Sigmoid colon (tissue), 7 donors: Measurements from ENCODE around the gene PRSS1. TPM values are rescaled to one million over a fixed set of nuclear protein-coding genes. Genes with fewer than 3 reads are reported as not detected.

Source experiments
- DNase-seq: peaks from one replicate; pipeline ENCODE4 v3.0.0-alpha.2; 2019
- H3K27ac ChIP-seq, 4 donors: fragments of 200-600 bp; sonication (generic); one replicate each; pipeline ENCODE4 v1.5.1; 2016 to 2019; ENCODE audit warnings: mild to moderate bottlenecking in 1 of 4
- H3K27me3 ChIP-seq, 3 donors: fragments of 200-600 bp; sonication (generic); one replicate each; pipeline ENCODE4 v1.5.1; 2019; ENCODE audit warnings: mild to moderate bottlenecking in 1 of 3
- H3K36me3 ChIP-seq, 4 donors: fragments of 200-600 bp; sonication (generic); one replicate each; pipeline ENCODE4 v1.5.1; 2016 to 2019
- H3K4me1 ChIP-seq, 4 donors: fragments of 200-600 bp; sonication (generic); one replicate each; pipeline ENCODE4 v1.5.1; 2017 to 2019
- H3K4me3 ChIP-seq, 4 donors: fragments of 200-600 bp; sonication (generic); one replicate each; pipeline ENCODE4 v1.5.1; 2017 to 2019; ENCODE audit warnings: mild to moderate bottlenecking in 2 of 4, moderate library complexity in 1 of 4
- H3K9me3 ChIP-seq, 4 donors: fragments of 200-600 bp in 3 of 4; sonication (generic) in 3 of 4; one replicate each; pipeline versions ENCODE4 v1.5.1 to v1.6.1; 2013 to 2019
- CTCF ChIP-seq, 4 experiments: fragments of 450-650 bp in 3 of 4; fragments of 200-600 bp in 1 of 4; IDR thresholded peaks; one replicate each; pipeline ENCODE4 v1.5.1; 2016 to 2019; ENCODE audit warnings: antibody characterized with exemption in 4 of 4, mild to moderate bottlenecking in 3 of 4, moderate library complexity in 2 of 4
- EP300 ChIP-seq, 4 donors: sonication (generic); formaldehyde crosslinking; IDR thresholded peaks; one replicate each; pipeline ENCODE4 v1.6.1; 2017; ENCODE audit warnings: antibody characterized with exemption in 4 of 4
- POLR2A ChIP-seq, 2 donors: fragments of 450-650 bp; IDR thresholded peaks; one replicate each; pipeline ENCODE4 v1.6.1; 2016; ENCODE audit warnings: antibody characterized with exemption in 2 of 2, mild to moderate bottlenecking in 2 of 2, moderate library complexity in 2 of 2
- POLR2AphosphoS5 ChIP-seq, 4 donors: sonication (generic); formaldehyde crosslinking; IDR thresholded peaks; one replicate each; pipeline ENCODE4 v1.6.1; 2017; ENCODE audit warnings: antibody characterized with exemption in 4 of 4
- WGBS, 2 donors: extraction: QIAGEN DNeasy Blood & Tissue Kit; methylation state at CpG; one replicate each; pipeline ENCODE4 v1.1.7; 2013; 5-methylcytosine and 5-hydroxymethylcytosine counted together
- intact Hi-C: fragments of 100-400 bp; cut with DNase I; formaldehyde crosslinking; loops from one replicate; pipeline ENCODE4 v1.15.1; 2023
- polyA plus RNA-seq, 3 donors: library from polyadenylated mRNA; stranded (reverse); fragments of 200-250 nt; gene quantifications; one replicate each; pipeline ENCODE4 v1.2.3, GENCODE V29; 2013
- total RNA-seq, 4 donors: library from RNA; depleted of rRNA; stranded (reverse); fragments of >200 nt; gene quantifications; one replicate each; pipeline ENCODE4 v1.1.0, GENCODE V29; 2016
- donor health status: healthy with polysubstance abuse.
- donor health status: Bipolar disorder and iron deficiency.
- donor health status: healthy.

The PRSS1 gene
- total and polyA plus RNA-seq, 7 donors, result 0.67 to 25.8 (median 1.8) TPM; not detected in 4

- Histone ChIP-seq H3K27me3 (peaks cover 19 to 60% (median 37%) of the 10 kb centered on the region in 3 donors), H3K4me1 (peaks cover 0 to 18% (median 17%) of the 10 kb centered on the region in 4 donors), H3K9me3 (no peaks in the 10 kb centered on the region), H3K27ac (no peak overlapping the region), H3K36me3 (no peaks in the 10 kb centered on the region), H3K4me3 (no peak overlapping the region)
- no peak for DNase-seq
- intact Hi-C loops, result no loop called here
- WGBS, 2 donors, result 57 to 76% methylated on average over 11 of the region's 11 CpGs
- no peak for TF ChIP-seq POLR2AphosphoS5 (IDR thresholded peaks at IDR 0.05)
- TF ChIP-seq CTCF (IDR thresholded peaks at IDR 0.05), result no peak
- TF ChIP-seq POLR2A (IDR thresholded peaks at IDR 0.05), result no peak
- no peak for TF ChIP-seq EP300 (IDR thresholded peaks at IDR 0.05)
Observed at GRCh38 chr7:142798451-142799436, 49.5 kb downstream of the PRSS1 start.

- peaks cover 0 to 18% (median 17%) of the 10 kb centered on the region in 4 donors for H3K4me1 ChIP-seq
- TF ChIP-seq POLR2AphosphoS5 (IDR thresholded peaks at IDR 0.05) (no peak), CTCF (IDR thresholded peaks at IDR 0.05) (no peak), POLR2A (IDR thresholded peaks at IDR 0.05) (no peak), EP300 (IDR thresholded peaks at IDR 0.05) (no peak)
- no peak overlapping the region for H3K27ac ChIP-seq
- intact Hi-C loops, result no loop called here
- peaks cover 19 to 53% (median 37%) of the 10 kb centered on the region in 3 donors for H3K27me3 ChIP-seq
- no peak overlapping the region for H3K4me3 ChIP-seq
- H3K9me3 ChIP-seq, result no peaks in the 10 kb centered on the region
- DNase-seq, result no peak
- H3K36me3 ChIP-seq, result no peaks in the 10 kb centered on the region
- WGBS, 2 donors, result 53 to 70% methylated on average over 3 of the region's 3 CpGs
Observed at GRCh38 chr7:142799437-142799835, 50.2 kb downstream of the PRSS1 start.

DNA sequence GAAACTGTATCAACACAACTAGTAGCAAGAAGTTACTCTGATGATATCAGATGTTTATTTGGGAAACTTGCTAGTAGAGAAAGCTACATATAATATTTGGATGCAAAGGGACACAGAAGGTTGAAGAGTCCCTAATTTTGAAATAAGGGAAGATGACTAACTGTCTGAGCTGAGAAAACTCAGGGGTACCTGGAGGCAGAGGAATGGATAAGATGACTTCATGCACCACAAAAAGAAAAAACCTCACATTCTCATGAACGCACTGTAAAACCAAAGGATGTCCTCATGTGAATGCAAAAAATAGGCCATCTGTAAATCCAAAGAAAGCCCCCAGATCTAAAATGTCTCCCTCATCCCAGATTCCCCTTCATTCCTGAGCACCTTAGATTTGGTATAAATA is 50.8 kb downstream of the PRSS1 start:
- no peak for DNase-seq
- Histone ChIP-seq H3K4me1 (peaks cover 0 to 18% (median 17%) of the 10 kb centered on the region in 4 donors), H3K27ac (no peak overlapping the region), H3K36me3 (no peaks in the 10 kb centered on the region), H3K9me3 (no peaks in the 10 kb centered on the region), H3K4me3 (no peak overlapping the region), H3K27me3 (peaks cover 19 to 48% (median 37%) of the 10 kb centered on the region in 3 donors)
- WGBS, 2 donors, result 68 to 80% methylated on average over 1 of the region's 1 CpG
- TF ChIP-seq CTCF (IDR thresholded peaks at IDR 0.05) (no peak), EP300 (IDR thresholded peaks at IDR 0.05) (no peak), POLR2A (IDR thresholded peaks at IDR 0.05) (no peak), POLR2AphosphoS5 (IDR thresholded peaks at IDR 0.05) (no peak)
- intact Hi-C loops, result no loop called here

- no peak for TF ChIP-seq EP300 (IDR thresholded peaks at IDR 0.05)
- no peak for TF ChIP-seq CTCF (IDR thresholded peaks at IDR 0.05)
- TF ChIP-seq POLR2AphosphoS5 (IDR thresholded peaks at IDR 0.05), result no peak
- no peak for TF ChIP-seq POLR2A (IDR thresholded peaks at IDR 0.05)
Observed at GRCh38 chr7:142800699-142801260, 51.5 kb downstream of the PRSS1 start.

More at GRCh38 chr7:142800699-142801260, 51.5 kb downstream of the PRSS1 start:
- Histone ChIP-seq H3K4me1 (peaks cover 0 to 18% (median 17%) of the 10 kb centered on the region in 4 donors), H3K27ac (no peak overlapping the region), H3K9me3 (no peaks in the 10 kb centered on the region), H3K4me3 (no peak overlapping the region), H3K27me3 (peaks cover 19 to 41% (median 37%) of the 10 kb centered on the region in 3 donors), H3K36me3 (no peaks in the 10 kb centered on the region)
- DNase-seq, result no peak
- intact Hi-C loops, result no loop called here
- 79 to 81% methylated on average over 7 of the region's 7 CpGs for WGBS, 2 donors
